Measurements from ENCODE around the gene NR2F2. TPM values are rescaled to one million over a fixed set of nuclear protein-coding genes. Genes with fewer than 3 reads are reported as not detected.
"Not testable (repeated sequence)": the region's sequence is repeated elsewhere in the genome, so short reads cannot be mapped to it uniquely, and the experiment has no call there.

The NR2F2 gene
- total RNA-seq, 1 donor from 2014 or later, result 13.6 TPM

DNA sequence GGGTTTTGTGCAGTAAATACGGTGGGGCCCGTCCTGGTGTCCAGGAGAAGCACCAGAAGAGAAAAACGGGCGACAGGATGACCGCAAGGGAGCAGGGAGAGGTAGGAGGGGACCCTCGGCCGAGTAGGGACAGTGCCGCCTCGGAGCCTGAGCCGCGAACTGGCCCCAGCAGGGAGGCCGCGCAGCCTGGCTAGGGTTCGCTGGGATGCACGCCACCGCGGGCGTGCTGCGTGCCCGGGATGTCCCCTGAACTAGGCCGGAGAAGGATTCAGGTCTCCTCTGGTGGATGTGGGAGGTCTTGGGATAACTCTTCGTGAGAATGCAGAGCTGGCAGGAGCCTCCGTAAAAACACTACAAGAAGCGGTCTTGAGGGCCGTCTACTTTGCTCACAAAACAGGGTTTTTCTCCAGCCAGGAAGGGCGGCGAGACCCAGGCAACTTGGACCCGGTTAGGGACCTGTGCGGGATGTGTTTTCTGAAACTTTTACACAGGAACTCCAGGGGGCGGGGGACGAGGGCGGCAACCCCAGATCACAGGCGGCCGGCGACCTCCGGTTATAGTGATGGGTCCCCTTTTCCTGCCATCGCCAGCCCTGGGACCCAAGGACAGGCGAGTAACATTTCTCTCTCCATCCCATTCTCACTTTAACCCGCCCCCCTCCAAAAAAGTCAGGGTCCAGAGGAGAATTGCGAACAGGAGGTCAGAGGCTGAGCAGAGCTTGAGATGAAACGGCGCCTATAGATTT is 35.5 kb downstream of the NR2F2 start:
- DNase-seq (ENCODE audit: low read depth in 2 of 2), result no peak

DNA sequence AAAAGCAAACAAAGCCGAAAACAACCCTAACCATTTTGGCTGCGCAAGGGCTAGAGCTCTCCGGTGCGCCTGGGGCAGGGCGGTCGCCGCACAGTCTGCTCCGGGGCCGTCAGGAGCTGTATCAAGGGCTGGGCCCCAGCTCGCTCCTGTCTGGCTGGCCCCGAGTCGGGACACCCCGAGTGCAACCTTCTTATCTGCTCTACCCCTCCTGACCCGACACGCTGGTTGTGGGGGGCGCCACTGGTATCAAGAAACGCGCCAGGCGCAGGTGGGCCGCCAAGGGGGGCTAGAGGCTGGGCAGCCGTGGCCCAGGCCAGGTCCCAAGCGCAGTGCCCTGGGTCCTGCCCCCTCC is 36.0 kb downstream of the NR2F2 start:
- DNase-seq (ENCODE audit: low read depth in 2 of 2), result no peak

DNA sequence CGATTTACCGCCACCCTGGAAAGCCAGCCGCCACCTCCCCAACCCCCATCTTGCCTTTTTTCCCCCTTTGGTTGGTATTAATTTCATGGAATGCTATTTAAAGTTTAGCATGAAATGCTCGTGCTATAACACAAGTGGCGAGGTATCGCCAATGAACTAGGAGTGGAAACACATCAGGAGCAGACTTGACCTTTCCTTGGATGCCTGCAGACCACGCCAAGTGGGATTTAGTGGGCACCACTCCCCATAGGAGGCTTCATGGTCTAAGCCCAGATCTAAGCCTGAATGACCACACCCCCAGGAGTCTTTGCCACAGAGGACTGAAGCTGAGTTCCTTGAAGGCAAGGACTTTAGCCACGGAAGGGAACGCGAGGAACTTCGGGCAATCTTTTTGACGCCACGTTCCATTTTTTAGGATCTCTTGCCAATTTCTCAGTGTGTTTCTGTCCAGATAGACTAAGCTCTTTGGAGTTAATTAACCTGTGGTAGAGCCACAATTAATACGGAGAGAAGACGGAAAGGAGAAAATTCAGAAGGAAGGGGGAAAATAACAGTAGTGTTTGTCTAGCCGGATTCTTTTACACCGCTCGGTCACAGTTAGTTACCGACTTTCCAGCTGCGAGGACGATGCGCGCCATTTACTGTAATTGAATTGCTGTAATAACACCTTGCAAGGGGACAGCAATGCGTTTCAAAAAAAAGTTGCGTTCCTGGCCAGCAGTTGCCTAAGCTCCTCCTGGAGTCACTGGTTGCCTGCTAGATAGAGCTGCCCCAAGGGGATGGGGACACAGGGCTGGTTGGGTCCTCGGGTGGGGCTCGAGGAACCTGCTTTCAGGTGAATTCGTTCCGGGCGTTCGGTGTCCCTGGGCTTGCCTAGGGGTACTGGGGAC is 37.1 kb downstream of the NR2F2 start:
- DNase-seq (ENCODE audit: low read depth in 2 of 2), result peak in 1 of 2 donors; percentile 22

- DNase-seq (ENCODE audit: low read depth in 2 of 2), result no peak
Measured at GRCh38 chr15:96369351-96369750, 38.9 kb downstream of the NR2F2 start.

DNA sequence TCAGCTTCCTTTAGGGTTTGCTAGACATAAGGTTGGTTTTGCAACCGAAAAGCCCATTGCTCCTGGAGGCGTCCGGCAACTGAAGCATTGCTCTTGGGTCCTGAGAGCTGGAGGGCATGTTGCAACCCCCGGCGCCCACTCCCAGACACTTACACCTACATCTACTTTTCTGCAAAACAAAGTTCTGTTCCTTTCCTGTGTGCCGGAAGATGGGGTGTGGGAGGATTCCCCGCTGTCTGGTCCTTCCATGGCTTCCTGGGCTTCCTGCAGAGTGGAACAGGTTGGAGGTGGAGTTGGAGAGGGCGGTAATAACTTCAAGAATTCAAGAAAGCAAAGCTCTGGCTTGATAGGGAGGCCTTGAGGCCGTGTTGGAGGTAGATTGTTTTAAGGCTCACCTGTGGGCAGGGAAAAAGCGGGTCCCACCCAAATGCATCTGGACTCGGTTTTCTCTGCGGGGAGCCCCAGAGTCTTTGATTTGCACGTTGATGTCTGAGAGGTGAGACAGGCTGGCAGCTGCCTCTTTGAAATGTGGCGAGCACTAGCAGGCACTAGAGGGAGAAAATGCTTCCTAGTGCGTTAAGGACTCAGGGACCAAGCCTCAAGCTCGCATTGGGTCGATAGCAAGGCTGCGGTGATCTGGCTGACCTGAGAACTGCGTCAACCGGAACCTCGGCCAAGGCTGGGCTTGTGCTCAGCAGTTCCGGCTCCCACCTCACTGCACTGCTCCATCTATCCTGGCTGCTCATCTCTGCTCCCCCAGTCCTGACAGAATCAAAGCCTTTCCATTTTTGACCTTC is 39.5 kb downstream of the NR2F2 start:
- DNase-seq (ENCODE audit: low read depth in 2 of 2), result no peak

DNA sequence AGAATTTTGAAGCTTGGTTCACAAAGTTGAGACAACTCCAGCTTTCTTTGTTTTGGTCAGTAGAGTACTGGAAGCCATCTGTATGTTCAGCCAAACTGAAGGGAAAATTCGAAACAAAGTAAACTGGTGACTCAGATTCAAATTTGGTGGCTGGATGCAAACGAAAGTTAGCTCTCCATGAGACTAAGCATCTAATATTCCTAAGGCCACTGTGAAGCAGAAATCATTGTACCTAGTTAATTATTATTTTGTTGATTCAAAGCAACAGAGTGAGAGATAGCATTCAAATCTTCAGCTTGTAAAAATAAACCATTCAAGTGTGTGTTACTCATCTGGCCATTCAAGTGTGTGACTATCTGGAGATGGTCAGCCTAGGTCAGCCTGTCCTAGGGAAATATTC is 42.1 kb downstream of the NR2F2 start:
- DNase-seq (ENCODE audit: low read depth in 2 of 2), result no peak

GRCh38 chr15:96374499-96374898 is 44.0 kb downstream of the NR2F2 start:
- no peak for DNase-seq (ENCODE audit: low read depth in 2 of 2)

- DNase-seq (ENCODE audit: low read depth in 2 of 2), result not testable (repeated sequence)
Measured at GRCh38 chr15:96379592-96379991, 49.1 kb downstream of the NR2F2 start.

- DNase-seq (ENCODE audit: low read depth in 2 of 2), result no peak
Measured at GRCh38 chr15:96381463-96381862, 51.0 kb downstream of the NR2F2 start.

DNA sequence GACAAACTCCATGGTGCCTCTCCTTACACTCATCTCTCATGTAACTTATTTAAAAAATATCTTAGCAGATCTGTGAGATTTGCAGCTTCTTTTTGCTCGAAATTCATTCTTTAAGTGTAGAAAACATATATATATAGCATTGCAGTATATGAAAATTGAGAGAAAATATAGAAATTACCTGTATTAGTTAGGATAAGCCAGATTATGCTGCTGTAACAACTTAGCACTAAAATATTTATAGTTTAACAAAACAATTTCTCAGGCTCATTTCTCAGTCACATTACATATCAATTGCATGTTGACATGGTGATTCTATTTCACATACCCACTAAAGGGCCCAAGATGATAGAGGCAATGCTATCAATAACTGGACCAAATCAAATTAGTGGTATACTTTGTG is 54.7 kb downstream of the NR2F2 start:
- DNase-seq (ENCODE audit: low read depth in 2 of 2), result no peak

- no peak for DNase-seq (ENCODE audit: low read depth in 2 of 2)
Measured at GRCh38 chr15:96388673-96389072, 58.2 kb downstream of the NR2F2 start.
